DMS79 (cell line): ENCODE measurements around the gene ZNF446.
"Not testable (repeated sequence)": the region's sequence is repeated elsewhere in the genome, so short reads cannot be mapped to it uniquely, and the experiment has no call there.

Experiments
- DNase-seq: peaks from one replicate; lab custom pipeline; 2025; lab: John Stamatoyannopoulos, UW

The ZNF446 gene

DNA sequence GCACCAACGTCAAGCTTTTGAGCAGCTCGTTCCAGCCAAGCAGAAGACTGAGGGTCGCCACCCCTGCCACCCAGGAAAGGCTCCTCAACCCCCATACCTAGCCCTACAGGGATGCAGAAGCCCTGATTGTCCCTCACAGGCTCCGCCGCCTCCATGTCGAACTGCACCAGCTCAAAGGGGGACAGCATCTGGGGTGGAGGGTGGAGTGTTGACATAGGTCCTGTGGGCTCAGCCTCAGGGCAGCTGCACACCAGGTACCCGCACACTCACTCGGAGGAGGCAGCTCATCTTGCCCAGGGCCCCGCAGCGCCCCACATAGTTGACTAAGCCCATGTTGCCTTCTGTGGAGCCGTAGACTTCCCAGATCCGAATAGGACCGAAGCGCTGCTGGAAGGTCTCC, 24.1 kb downstream of the ZNF446 start:
- DNase-seq, result no peak

DNA sequence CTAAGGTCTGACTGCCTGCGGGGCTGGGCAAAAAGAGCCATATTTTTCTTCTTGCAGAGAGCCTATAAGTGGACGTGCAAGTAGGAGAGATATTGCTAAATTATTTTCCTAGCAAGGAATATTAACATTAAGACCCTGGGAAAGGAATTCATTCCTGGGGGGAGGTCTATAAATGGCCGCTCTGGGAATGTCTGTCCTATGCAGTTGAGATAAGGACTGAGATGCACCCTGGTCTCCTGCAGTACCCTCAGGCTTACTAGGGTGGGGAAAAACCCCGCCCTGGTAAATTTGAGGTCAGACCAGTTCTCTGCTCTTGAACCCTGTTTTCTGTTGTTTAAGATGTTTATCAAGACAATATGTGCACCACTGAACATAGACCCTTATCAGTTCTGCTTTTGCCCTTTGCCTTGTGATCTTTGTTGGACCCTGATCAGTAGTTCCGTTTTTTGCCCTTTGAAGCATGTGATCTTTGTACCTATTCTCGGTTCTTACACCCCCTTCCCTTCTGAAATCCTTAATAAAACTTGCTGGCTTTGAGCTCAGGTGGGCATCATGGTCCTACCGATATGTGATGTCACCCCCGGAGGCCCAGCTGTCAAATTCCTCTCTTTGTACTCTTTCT, 31.6 kb downstream of the ZNF446 start:
- DNase-seq, result not testable (repeated sequence)

DNA sequence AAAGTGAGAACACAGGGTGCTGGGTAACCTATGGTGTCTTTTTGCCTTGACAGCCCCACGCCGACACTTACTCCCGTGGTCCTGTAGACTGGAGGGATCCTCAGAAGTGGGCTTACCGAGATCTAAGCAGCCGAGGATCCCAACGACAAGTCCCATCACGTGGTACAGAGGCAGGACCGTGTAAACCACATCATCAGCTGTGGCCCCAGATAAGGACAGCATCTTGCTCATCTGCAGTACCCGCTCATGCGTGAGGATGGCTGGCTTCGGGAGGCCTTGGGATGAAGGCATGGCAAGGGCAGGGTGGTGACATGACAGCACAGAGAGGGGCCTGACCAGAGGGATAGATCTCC, 33.6 kb downstream of the ZNF446 start:
- DNase-seq, result no peak

DNA sequence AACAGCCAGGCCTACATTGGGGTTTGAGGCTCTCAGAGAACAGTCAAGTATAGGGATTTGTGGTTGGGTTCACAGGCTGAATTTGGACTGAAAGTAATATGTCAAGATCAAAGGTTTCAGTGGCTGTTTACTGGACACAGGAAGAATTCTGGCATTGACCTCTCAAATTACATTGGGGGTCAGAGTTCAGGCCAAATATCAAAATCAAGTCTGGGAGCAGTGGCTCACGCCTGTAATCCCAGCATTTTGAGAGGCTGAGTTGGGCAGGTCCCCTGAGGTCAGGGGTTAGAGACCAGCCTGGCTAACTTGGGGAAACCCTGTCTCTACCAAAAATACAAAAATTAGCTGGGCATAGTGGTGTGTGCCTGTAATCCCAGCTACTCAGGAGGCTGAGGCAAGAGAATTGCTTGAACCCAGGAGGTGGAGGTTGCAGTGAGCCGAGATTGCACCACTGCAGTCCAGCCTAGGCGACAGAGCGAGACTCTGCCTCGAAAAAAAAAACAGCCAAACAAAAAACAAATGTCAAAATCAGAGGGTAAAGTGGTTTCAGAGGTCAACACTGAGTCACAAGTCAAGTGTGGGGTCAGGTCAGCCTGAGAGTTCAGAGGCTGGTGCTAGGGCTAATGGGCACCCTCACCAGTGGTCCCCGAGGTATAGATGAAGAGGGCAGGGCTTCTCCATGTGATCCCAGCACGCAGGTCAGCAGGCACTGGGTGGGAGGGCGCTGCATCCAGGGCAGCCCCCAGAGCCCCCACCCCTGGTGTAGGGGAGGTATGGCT, 34.1 kb downstream of the ZNF446 start:
- no peak for DNase-seq

- no peak for DNase-seq
Measured at GRCh38 chr19:58511353-58512208, 35.4 kb downstream of the ZNF446 start, which contains the start of gene SLC27A5. SLC27A5 (minus strand) TSS chr19:58511992; CDS start chr19:58511955, 37 bp downstream.

GRCh38 chr19:58513213-58513693, 37.1 kb downstream of the ZNF446 start:
- DNase-seq, result no peak

GRCh38 chr19:58513694-58514563, 37.8 kb downstream of the ZNF446 start:
- peak; percentile 89 for DNase-seq

- DNase-seq, result no peak
Measured at GRCh38 chr19:58514564-58515022, 38.4 kb downstream of the ZNF446 start.

DNA sequence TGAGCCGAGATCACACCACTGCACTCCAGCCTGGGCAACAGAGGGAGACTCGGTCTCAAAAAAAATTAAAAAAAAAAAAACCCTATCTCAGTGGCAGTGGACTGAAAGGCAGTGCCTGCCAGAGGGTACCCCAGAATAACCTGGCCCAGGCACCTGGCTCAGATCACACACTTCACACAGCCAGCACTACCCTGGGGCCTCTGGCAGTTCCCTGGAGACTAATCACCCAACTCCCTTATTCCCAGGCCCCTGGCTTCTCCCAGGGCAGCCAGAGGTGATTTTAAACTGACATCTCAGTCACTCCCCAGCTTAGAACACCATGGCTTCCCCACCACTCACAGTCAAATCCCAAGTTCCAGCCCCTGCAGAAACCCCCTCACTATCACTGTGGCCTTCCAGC, 39.1 kb downstream of the ZNF446 start:
- DNase-seq, result no peak

DNA sequence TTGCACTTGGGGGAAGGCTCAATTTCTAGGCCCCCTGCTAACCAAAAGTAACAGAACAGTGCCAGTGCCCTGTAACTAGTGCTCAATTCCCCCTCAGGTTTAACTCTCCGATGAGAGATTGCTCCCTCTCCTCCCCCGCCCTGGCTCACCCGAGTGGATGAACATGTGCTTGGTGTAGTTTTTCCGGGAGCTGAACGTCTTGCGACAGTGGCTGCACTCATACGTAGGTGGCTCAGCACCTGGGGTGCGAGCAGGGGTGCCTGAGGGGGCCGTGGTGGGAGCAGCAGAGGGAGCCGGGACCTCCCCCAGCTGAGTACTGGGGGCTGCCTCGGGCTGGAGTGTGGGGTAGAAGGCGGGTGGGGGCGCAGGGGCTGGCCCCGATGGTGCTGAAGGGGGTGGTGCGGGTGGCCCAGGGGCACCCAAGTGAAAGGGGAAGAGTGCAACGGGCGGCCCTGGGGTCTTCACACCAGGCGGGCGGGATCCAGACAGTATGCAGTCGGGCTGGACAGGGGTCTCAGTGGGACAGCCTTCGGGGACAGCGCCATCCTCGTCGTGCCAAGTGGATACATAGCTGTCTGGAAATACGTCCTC, 40.2 kb downstream of the ZNF446 start:
- no peak for DNase-seq

DNA sequence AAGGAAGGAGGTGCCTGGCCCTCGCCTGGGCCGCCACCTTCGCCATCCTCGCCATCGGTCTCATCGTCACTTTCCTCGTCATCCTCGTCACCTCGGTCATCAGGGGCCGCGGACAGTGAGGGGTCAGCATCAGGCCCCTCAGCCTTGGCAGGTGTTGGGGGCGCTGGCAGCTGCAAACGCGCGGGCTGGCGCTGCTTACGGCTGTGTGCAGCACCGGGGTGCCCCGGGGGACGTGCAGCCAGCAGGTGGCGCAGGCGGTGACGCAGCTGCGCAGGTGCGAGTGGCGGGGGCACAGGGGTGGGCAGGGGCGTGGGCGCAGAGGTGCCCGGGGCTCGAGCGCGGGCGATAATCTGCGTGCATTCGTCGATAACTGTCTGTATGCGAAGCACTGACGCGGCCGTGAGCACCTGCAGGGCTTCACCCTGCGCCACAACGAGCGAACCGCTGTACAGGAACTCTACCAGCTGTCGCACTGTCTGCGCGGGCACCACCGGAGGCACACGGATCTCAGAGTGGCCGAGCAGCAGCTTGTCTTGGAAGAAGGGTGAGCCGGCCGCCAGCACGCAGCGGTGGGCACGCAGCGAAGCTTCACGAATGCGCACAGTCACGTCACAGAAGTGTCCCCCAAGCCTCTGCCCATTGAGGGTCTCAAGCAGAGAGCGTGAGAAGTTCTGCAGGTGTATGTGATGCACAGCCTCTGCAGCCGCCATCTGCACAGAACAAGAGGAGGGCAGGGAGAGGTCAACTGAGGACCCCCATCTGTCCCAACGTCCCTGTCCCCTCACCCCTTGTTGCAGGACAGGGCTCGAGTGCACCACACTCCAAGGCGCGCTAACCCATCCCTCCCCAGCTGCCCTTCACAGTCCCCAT, 41.0 kb downstream of the ZNF446 start:
- no peak for DNase-seq

- DNase-seq, result no peak
Measured at GRCh38 chr19:58518256-58519086, 42.3 kb downstream of the ZNF446 start.

DNA sequence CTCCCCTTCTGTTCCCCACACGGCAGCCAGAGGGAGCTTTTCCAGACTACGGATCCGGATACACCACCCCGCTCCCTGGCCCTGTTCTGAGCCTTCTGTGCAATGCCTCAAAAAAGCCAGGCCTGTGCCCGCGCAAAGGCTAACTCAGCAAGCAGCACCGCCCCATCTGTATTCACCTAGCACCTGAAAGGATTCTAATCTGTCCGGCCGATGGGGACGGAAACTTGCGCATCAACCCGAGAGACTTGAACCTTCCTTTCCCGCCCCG, 42.9 kb downstream of the ZNF446 start:
- peak; percentile 35 for DNase-seq

DNA sequence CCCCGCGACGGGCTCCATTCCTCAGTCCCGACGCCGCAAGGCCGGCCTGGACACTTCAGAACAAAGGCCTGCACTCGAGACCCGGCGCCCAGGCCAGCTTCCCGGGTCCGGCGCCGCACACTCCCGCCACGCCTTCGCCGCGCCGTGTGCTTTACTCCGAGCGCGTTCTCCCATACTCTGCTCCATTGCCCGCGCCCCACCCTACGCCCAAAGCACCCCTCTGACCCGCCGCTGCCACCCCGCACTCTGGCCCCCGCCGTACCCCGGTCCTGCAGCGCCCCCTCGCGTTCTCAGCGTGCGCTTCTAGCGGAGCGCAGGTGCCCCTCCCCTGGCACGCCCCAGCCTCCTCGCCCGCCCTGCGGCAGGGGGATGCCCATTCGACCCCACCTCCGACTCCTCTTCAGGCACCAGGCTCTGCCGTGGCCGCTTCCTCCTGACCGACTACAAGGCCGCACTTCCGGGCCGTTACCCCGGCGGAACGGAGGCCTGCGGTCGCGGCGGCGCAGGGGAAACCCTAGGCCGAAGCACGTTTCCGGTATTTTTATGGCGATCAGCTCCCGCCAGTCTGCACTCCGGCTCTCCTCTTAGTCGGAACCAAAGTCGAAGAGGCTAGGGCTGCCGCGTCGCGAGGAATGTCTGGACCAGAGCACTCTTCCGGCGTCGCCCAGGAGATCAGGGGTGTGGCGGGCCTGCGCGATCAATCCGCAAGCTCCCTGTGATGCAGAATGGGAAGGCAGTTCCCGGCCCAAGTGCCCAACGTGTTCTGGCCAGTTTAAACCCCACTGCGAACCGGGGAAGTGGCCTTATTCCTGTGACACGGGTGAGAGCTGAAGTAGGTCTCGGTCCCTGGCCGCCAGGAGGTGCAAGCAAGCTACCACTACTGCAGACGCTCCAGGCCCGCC, 43.5 kb downstream of the ZNF446 start, which contains the start of gene ZBTB45:
Gene ZBTB45 (minus strand): TSS at position 456 of the 902 bp plus-strand sequence. CDS start 2,137 bp downstream, outside the sequence.
- DNase-seq, result peak; percentile 90

- DNase-seq, result no peak
Measured at GRCh38 chr19:58520257-58520599, 44.1 kb downstream of the ZNF446 start.

- no peak for DNase-seq
Measured at GRCh38 chr19:58521651-58522050, 45.5 kb downstream of the ZNF446 start.

GRCh38 chr19:58522709-58523108, 46.6 kb downstream of the ZNF446 start:
- no peak for DNase-seq

GRCh38 chr19:58529405-58529804, 53.3 kb downstream of the ZNF446 start:
- DNase-seq, result no peak
